Measurements from ENCODE around the gene IFT122. TPM values are rescaled to one million over a fixed set of nuclear protein-coding genes. Genes with fewer than 3 reads are reported as not detected.
"Not testable (repeated sequence)": the region's sequence is repeated elsewhere in the genome, so short reads cannot be mapped to it uniquely, and the experiment has no call there.

Gene IFT122
- total and polyA plus RNA-seq, 12 donors, result 9.7 to 29.1 (median 16.8) TPM

- Histone ChIP-seq H3K36me3 (peaks cover 0 to 37% (median 1%) of the 10 kb centered on the region in 9 donors), H3K4me1 (peaks cover 24 to 78% (median 43%) of the 10 kb centered on the region in 9 donors), H3K4me3 (no peak overlapping the region), H3K27me3 (no peaks in the 10 kb centered on the region), H3K9me3 (no peaks in the 10 kb centered on the region), H3K27ac (peak overlapping the region in 6 of 10 donors; percentile 9 to 85 (median 50))
- TF ChIP-seq CTCF (IDR thresholded peaks at IDR 0.05), result no peak
- 94 to 100% methylated on average over 2 of the region's 2 CpGs for WGBS, 2 donors
- DNase-seq, result no peak
- no peak for ATAC-seq
- intact Hi-C loops (cut with DNase I), result loop anchor here in 6 of 10 donors (2.0 to 10.0 kb wide), 4 partner anchors 338 to 448 kb away; no protein-coding TSS in a partner anchor
These were observed 46.6 kb downstream of the IFT122 start for GRCh38 chr3:129486664-129487035.

- H3K27ac ChIP-seq, result peak overlapping the region in 2 of 10 donors; percentile 31 to 85
- 90 to 92% methylated on average over 13 of the region's 13 CpGs for WGBS, 2 donors
- no peaks in the 10 kb centered on the region for H3K9me3 ChIP-seq
- DNase-seq (no peak), ATAC-seq (no peak)
- TF ChIP-seq CTCF (IDR thresholded peaks at IDR 0.05), result no peak
- H3K27me3 ChIP-seq, result no peaks in the 10 kb centered on the region
- H3K36me3 ChIP-seq, result peaks cover 0 to 44% (median 8%) of the 10 kb centered on the region in 9 donors
- peaks cover 17 to 71% (median 37%) of the 10 kb centered on the region in 9 donors for H3K4me1 ChIP-seq
- H3K4me3 ChIP-seq, result no peak overlapping the region
- intact Hi-C loops (cut with DNase I), result loop anchor here in 6 of 10 donors (2.0 to 10.0 kb wide), 4 partner anchors 337 to 447 kb away; no protein-coding TSS in a partner anchor
These were observed 47.3 kb downstream of the IFT122 start for GRCh38 chr3:129487183-129487867.

GRCh38 chr3:129487868-129488335 lies 47.9 kb downstream of the IFT122 start:
- DNase-seq, ATAC-seq, H3K4me3 ChIP-seq, H3K9me3 ChIP-seq, H3K27me3 ChIP-seq: not testable (repeated sequence)
- intact Hi-C loops (cut with DNase I), result loop anchor here in 6 of 10 donors (2.0 to 10.0 kb wide), 4 partner anchors 337 to 447 kb away; no protein-coding TSS in a partner anchor
- Histone ChIP-seq H3K36me3 (peaks cover 0 to 49% (median 9%) of the 10 kb centered on the region in 9 donors), H3K27ac (peak overlapping the region in 1 of 10 donors; percentile 85), H3K4me1 (peaks cover 14 to 66% (median 31%) of the 10 kb centered on the region in 9 donors)
- WGBS, 2 donors, result 97% methylated on average over 4 of the region's 4 CpGs

- WGBS, 2 donors, result 90 to 91% methylated on average over 10 of the region's 10 CpGs
- not testable (repeated sequence) for H3K4me3 ChIP-seq, H3K27me3 ChIP-seq, H3K9me3 ChIP-seq, ATAC-seq, DNase-seq
- H3K36me3 ChIP-seq, result peaks cover 0 to 53% (median 9%) of the 10 kb centered on the region in 9 donors
- peak overlapping the region in 1 of 10 donors; percentile 78 for H3K27ac ChIP-seq
- peaks cover 14 to 69% (median 35%) of the 10 kb centered on the region in 9 donors for H3K4me1 ChIP-seq
- intact Hi-C loops (cut with DNase I), result loop anchor here in 5 of 10 donors (5.0 to 10.0 kb wide), 3 partner anchors 336 to 446 kb away; no protein-coding TSS in a partner anchor
These were observed 49.2 kb downstream of the IFT122 start for GRCh38 chr3:129489258-129489657.

- intact Hi-C loops (cut with DNase I), result loop anchor here in 9 of 10 donors (2.0 to 10.0 kb wide), 13 partner anchors 105 to 445 kb away; partner anchors contain the start of gene PLXND1 (in 4 of the 9)
- Histone ChIP-seq H3K27me3 (no peaks in the 10 kb centered on the region), H3K27ac (peak overlapping the region in 9 of 10 donors; percentile 54 to 87 (median 76)), H3K36me3 (peaks cover 0 to 54% (median 7%) of the 10 kb centered on the region in 9 donors), H3K4me3 (no peak overlapping the region), H3K4me1 (peaks cover 14 to 66% (median 40%) of the 10 kb centered on the region in 9 donors), H3K9me3 (no peaks in the 10 kb centered on the region)
- 14 to 20% methylated on average over 5 of the region's 5 CpGs for WGBS, 2 donors
- ATAC-seq (peak; percentile 88 to 94 (median 91)), DNase-seq (peak; percentile 79 to 88)
- TF ChIP-seq CTCF (IDR thresholded peaks at IDR 0.05), result peak; percentile 78 to 96 (median 90)
These were observed 50.2 kb downstream of the IFT122 start for GRCh38 chr3:129490273-129490675.

- not testable (repeated sequence) for H3K27me3 ChIP-seq, ATAC-seq, H3K4me3 ChIP-seq, H3K9me3 ChIP-seq, DNase-seq
- H3K27ac ChIP-seq, result peak overlapping the region in 8 of 10 donors; percentile 54 to 87 (median 76)
- intact Hi-C loops (cut with DNase I), result loop anchor here in 9 of 10 donors (2.0 to 10.0 kb wide), 13 partner anchors 104 to 444 kb away; partner anchors contain the start of gene PLXND1 (in 4 of the 9)
- H3K4me1 ChIP-seq, result peaks cover 14 to 64% (median 38%) of the 10 kb centered on the region in 9 donors
- H3K36me3 ChIP-seq, result peaks cover 0 to 52% (median 7%) of the 10 kb centered on the region in 9 donors
- WGBS, 2 donors, result 76 to 77% methylated on average over 4 of the region's 4 CpGs
These were observed 51.1 kb downstream of the IFT122 start for GRCh38 chr3:129491077-129491476.

Data from heart right ventricle (tissue), 16 donors.